Upper lobe of right lung (tissue), 1 donor: ENCODE results near the gene SEC61B. TPM values are rescaled to one million over a fixed set of nuclear protein-coding genes. Genes with fewer than 3 reads are reported as not detected.

ENCODE experiments used
- ATAC-seq: fragments of 200-7000 bp; cut with Tn5 transposase; one replicate; pipeline ENCODE4 v1.9.1; 2020; ENCODE audit warnings: mild to moderate bottlenecking, moderate library complexity
- DNase-seq: peaks from one replicate; pipeline ENCODE4 v3.0.0-alpha.2; 2020
- H3K27ac ChIP-seq: fragments of 200-600 bp; one replicate; pipeline ENCODE4 v1.8.0; 2022
- H3K27me3 ChIP-seq: fragments of 200-600 bp; one replicate; pipeline ENCODE4 v1.8.0; 2022; ENCODE audit warnings: mild to moderate bottlenecking
- H3K36me3 ChIP-seq: fragments of 200-600 bp; one replicate; pipeline ENCODE4 v1.8.0; 2022
- H3K4me1 ChIP-seq: fragments of 200-600 bp; one replicate; pipeline ENCODE4 v1.8.0; 2022
- H3K4me3 ChIP-seq: fragments of 200-600 bp; one replicate; pipeline ENCODE4 v1.8.0; 2022; ENCODE audit warnings: mild to moderate bottlenecking
- H3K9me3 ChIP-seq: fragments of 200-600 bp; one replicate; pipeline ENCODE4 v1.8.0; 2022
- CTCF ChIP-seq: fragments of 200-600 bp; IDR thresholded peaks from one replicate; pipeline ENCODE4 v1.8.0; 2022; ENCODE audit warnings: antibody characterized with exemption
- intact Hi-C: fragments of 100-400 bp; cut with DNase I; formaldehyde crosslinking; loops from one replicate; pipeline ENCODE4 v1.11.0; 2022
- total RNA-seq: library from RNA; stranded (reverse); fragmentation: NEBNext Ultra II Directional; extraction: Animal tissue kit (Norgen Biotek cat#: 25700); gene quantifications from one replicate; pipeline ENCODE4 v1.2.1, GENCODE V29; 2021
- donor health status: DM: no; HTN: yes; CAD: no; lungs with severe emphysema.

The SEC61B gene
- total RNA-seq, 1 donor from 2014 or later = 116 TPM

DNA sequence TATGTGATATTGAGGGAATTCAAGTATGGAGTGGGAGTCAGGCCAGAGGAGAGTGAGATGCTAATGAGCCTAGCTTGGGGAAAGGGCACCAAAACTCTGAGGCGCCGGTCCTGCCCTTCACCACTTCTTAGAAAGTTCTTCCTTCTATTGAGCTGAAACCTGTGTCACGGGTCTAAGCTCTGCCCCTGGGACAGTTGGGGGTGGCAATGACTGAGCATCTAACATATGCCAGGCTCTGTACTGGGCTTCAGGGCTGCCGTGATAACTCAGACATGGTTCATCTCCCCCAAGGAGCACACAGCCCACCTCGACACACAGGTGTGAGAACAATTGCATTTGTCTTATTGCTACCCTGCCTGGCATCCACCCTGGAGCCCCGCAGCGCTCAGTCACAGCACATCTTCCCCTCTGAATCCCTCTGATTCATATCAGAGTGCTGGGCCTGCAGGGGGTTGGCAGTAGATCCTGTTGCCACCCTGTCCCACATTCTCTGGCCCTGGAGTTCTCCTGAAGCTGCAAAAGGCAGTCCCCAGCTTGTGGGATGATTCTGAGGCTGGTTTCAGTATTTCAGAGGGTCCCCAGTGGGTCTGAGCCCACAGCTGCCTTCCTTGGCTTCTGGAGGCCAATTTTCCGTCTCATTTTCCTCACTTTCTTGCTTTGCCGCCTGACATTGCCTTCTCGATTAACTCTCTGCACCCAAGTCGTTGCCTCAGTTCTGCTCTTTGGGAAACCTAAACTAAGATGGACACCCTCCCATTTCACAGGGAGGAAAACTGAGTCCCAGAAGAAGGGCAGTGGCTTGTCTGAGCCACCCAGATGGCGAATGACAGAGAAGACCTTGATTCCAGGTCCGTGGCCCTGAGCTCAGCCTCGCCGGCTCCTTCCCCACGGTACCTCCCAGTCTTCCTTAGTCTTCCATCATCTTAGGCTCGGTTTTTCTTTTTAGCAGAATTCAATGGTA lies 42.9 kb upstream of the SEC61B start:
- no peak for DNase-seq
- H3K9me3 ChIP-seq = no peaks in the 10 kb centered on the region
- no peak for TF ChIP-seq CTCF
- intact Hi-C loops = no loop called here
- H3K4me1 ChIP-seq = peaks cover 5% of the 10 kb centered on the region
- H3K27ac ChIP-seq = no peak overlapping the region
- no peaks in the 10 kb centered on the region for H3K27me3 ChIP-seq
- H3K36me3 ChIP-seq = no peaks in the 10 kb centered on the region
- H3K4me3 ChIP-seq = no peak overlapping the region
- no peak for ATAC-seq

- H3K4me1 ChIP-seq = peaks cover 11% of the 10 kb centered on the region
- H3K27me3 ChIP-seq = no peaks in the 10 kb centered on the region
- intact Hi-C loops = no loop called here
- ATAC-seq (no peak), DNase-seq (no peak)
- H3K27ac ChIP-seq = no peak overlapping the region
- no peak for TF ChIP-seq CTCF
- H3K4me3 ChIP-seq = no peak overlapping the region
- H3K9me3 ChIP-seq = no peaks in the 10 kb centered on the region
- no peaks in the 10 kb centered on the region for H3K36me3 ChIP-seq
Observed at GRCh38 chr9:99180199-99180598, 41.9 kb upstream of the SEC61B start.

GRCh38 chr9:99180662-99181061 lies 41.4 kb upstream of the SEC61B start:
- no peak for DNase-seq
- TF ChIP-seq CTCF = no peak

GRCh38 chr9:99181206-99181605 lies 40.9 kb upstream of the SEC61B start:
- ATAC-seq (no peak), DNase-seq (no peak)
- intact Hi-C loops = no loop called here
- no peak for TF ChIP-seq CTCF
- no peak overlapping the region for H3K4me3 ChIP-seq
- H3K9me3 ChIP-seq = no peaks in the 10 kb centered on the region
- no peak overlapping the region for H3K27ac ChIP-seq
- peaks cover 12% of the 10 kb centered on the region for H3K4me1 ChIP-seq
- H3K36me3 ChIP-seq = no peaks in the 10 kb centered on the region
- no peaks in the 10 kb centered on the region for H3K27me3 ChIP-seq

More at GRCh38 chr9:99180662-99181061, 41.4 kb upstream of the SEC61B start:
- Histone ChIP-seq H3K36me3 (no peaks in the 10 kb centered on the region), H3K4me3 (no peak overlapping the region), H3K27ac (no peak overlapping the region), H3K9me3 (no peaks in the 10 kb centered on the region), H3K4me1 (peaks cover 12% of the 10 kb centered on the region), H3K27me3 (no peaks in the 10 kb centered on the region)
- intact Hi-C loops = no loop called here
- ATAC-seq = no peak

DNA sequence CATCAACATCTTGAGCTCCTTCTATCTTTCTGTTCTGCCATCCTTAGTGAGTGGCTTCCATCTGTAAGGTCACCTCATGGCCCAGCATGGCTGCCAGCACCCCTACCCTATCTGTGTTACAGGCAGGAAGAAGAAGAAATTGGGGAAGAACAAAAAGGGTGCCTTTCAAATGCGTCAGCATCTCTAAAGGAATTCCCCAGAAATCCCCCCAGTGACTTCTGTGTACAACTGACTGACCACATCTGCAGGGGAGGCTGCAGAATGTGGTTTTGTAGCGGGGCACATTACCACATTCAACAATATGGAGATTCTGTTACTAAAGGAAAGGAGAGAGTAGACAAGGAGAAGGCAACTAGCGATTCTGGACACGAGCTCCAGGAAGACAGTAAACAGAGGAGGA lies 40.5 kb upstream of the SEC61B start:
- no peak overlapping the region for H3K4me3 ChIP-seq
- no peak for TF ChIP-seq CTCF
- DNase-seq (no peak), ATAC-seq (no peak)
- H3K27me3 ChIP-seq = no peaks in the 10 kb centered on the region
- no peaks in the 10 kb centered on the region for H3K36me3 ChIP-seq
- H3K4me1 ChIP-seq = peaks cover 12% of the 10 kb centered on the region
- H3K9me3 ChIP-seq = no peaks in the 10 kb centered on the region
- H3K27ac ChIP-seq = no peak overlapping the region
- intact Hi-C loops = no loop called here
